Measurements from ENCODE around the gene SLC12A2. TPM values are rescaled to one million over a fixed set of nuclear protein-coding genes. Genes with fewer than 3 reads are reported as not detected.

Gene SLC12A2
- total and polyA plus RNA-seq, 2 donors (not counting 1 experiment from before 2014, with no cell fraction given), result 13.7 to 18.6 TPM

DNA sequence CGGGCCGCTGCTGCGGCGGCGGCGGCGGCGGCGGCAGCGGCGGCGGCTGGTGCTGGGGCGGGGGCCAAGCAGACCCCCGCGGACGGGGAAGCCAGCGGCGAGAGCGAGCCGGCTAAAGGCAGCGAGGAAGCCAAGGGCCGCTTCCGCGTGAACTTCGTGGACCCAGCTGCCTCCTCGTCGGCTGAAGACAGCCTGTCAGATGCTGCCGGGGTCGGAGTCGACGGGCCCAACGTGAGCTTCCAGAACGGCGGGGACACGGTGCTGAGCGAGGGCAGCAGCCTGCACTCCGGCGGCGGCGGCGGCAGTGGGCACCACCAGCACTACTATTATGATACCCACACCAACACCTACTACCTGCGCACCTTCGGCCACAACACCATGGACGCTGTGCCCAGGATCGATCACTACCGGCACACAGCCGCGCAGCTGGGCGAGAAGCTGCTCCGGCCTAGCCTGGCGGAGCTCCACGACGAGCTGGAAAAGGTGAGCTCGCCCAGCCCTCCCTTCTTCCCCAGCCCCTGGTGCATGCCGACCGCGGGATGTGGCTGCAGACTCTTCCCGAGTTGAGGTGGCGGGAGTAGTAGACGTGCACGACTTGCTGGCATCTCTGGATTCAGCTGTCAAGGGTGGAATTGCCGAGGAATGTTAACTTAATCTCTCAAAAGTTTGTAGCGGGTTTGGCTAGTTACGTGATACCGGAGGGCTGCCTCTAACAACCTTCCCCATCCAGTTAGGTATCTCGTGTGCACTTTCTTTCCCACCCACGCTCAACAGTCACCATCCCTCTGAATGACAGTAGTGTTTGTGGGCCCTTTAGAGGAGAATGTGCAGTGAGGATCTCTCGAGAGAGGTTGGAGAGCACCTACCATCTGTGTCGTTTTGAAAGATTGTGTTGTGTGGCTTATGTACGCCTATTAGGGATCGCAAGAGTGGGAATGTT lies 932 bp downstream of the SLC12A2 start:
- no peaks in the 10 kb centered on the region for H3K27me3 ChIP-seq (ENCODE audit: control insufficient read depth, insufficient read depth, low read length)

DNA sequence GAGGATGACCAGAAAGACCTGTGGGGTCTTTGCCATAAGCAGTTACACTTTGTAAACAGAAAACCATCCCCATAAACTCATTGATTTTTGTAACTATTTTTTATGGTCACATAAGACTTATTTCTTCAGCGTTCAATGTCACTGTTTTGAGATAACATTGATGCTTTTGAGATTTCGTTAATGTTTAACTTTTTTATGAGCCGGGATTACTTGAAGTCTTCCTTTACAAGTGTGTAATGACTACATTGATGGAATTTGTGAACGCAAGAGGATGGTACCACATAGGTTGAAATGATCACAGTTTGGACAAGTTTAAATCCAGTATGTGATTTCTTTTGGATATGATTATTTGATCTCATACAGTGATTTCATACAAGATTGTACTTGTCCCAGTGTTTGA lies 1.8 kb downstream of the SLC12A2 start:
- H3K27me3 ChIP-seq (ENCODE audit: control insufficient read depth, insufficient read depth, low read length), result no peaks in the 10 kb centered on the region
- H2AFZ ChIP-seq (ENCODE audit: low read length), result no peak overlapping the region
- H3K36me3 ChIP-seq (ENCODE audit: control insufficient read depth, insufficient read depth, low read length), result no peaks in the 10 kb centered on the region
- no peak for DNase-seq (ENCODE audit: low read depth in 2 of 2)
- TF ChIP-seq EZH2 (IDR thresholded peaks at IDR 0.05; ENCODE audit: low read length, missing control alignments) (no peak), CTCF (conservative IDR thresholded peaks at IDR 0.05 in 1 of 2, IDR thresholded peaks at IDR 0.05 in 1 of 2; ENCODE audit: low read depth in 1 of 2, low read length in 2 of 2) (no peak)
- peaks cover 3% of the 10 kb centered on the region for H3K4me1 ChIP-seq (ENCODE audit: control insufficient read depth, extremely low read depth, insufficient read depth, low read length)
- H3K27ac ChIP-seq (ENCODE audit: insufficient read depth, low read length), result no peak overlapping the region
- H3K79me2 ChIP-seq (ENCODE audit: control insufficient read depth, insufficient read depth, low read length), result peaks cover 13% of the 10 kb centered on the region
- H3K4me2 ChIP-seq (ENCODE audit: extremely low read depth, insufficient read depth, low read length), result peak overlapping the region; percentile 87
- no peaks in the 10 kb centered on the region for H3K9me3 ChIP-seq (ENCODE audit: control insufficient read depth, insufficient read depth, low read depth, low read length)
- no peaks in the 10 kb centered on the region for H4K20me1 ChIP-seq (ENCODE audit: control insufficient read depth, extremely low read depth, insufficient read depth, low read length)
- H3K9ac ChIP-seq (ENCODE audit: insufficient read depth, low read length), result no peak overlapping the region
- H3K4me3 ChIP-seq (replicated peaks in 1 of 4; ENCODE audit: control extremely low read depth in 1 of 4, insufficient read depth in 1 of 4, low read depth in 3 of 4, low read length in 4 of 4), result peak overlapping the region; percentile 70 to 82 (median 75)

More for the DNA sequence above, 932 bp downstream of the SLC12A2 start:
- peak in 1 of 2 donors; percentile 52 for DNase-seq (ENCODE audit: low read depth in 2 of 2)
- Histone ChIP-seq H3K79me2 (ENCODE audit: control insufficient read depth, insufficient read depth, low read length) (peaks cover 13% of the 10 kb centered on the region), H2AFZ (ENCODE audit: low read length) (peak overlapping the region; percentile 82), H3K4me2 (ENCODE audit: extremely low read depth, insufficient read depth, low read length) (peak overlapping the region; percentile 87), H3K27ac (ENCODE audit: insufficient read depth, low read length) (peak overlapping the region; percentile 46), H3K4me1 (ENCODE audit: control insufficient read depth, extremely low read depth, insufficient read depth, low read length) (peaks cover 3% of the 10 kb centered on the region), H3K4me3 (replicated peaks in 1 of 4; ENCODE audit: control extremely low read depth in 1 of 4, insufficient read depth in 1 of 4, low read depth in 3 of 4, low read length in 4 of 4) (peak overlapping the region; percentile 70 to 82 (median 75)), H3K36me3 (ENCODE audit: control insufficient read depth, insufficient read depth, low read length) (no peaks in the 10 kb centered on the region), H4K20me1 (ENCODE audit: control insufficient read depth, extremely low read depth, insufficient read depth, low read length) (no peaks in the 10 kb centered on the region), H3K9ac (ENCODE audit: insufficient read depth, low read length) (peak overlapping the region; percentile 63), H3K9me3 (ENCODE audit: control insufficient read depth, insufficient read depth, low read depth, low read length) (no peaks in the 10 kb centered on the region)
- no peak for TF ChIP-seq CTCF (conservative IDR thresholded peaks at IDR 0.05 in 1 of 2, IDR thresholded peaks at IDR 0.05 in 1 of 2; ENCODE audit: low read depth in 1 of 2, low read length in 2 of 2)

DNA sequence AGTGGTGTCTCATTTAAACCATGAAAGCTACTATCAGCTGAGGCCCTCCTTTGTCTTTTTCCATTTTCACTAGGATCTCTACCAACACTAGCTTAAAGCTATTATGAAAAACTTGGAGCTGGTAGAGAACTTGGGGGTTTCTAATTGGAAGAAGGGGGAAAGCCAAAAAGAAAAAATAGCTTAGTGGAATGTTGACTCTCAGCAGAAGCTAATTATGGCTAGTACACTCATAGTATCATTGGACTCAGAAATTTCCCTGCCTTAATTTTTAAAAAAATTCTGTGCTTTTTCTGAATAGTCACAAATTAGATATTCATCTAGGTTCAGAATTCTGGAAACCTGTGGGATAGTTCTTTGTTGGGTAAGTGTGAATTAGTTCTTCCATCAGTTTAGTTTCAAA lies 8.0 kb downstream of the SLC12A2 start:
- H3K79me2 ChIP-seq (ENCODE audit: control insufficient read depth, insufficient read depth, low read length), result no peaks in the 10 kb centered on the region
- H3K4me3 ChIP-seq (replicated peaks in 1 of 4; ENCODE audit: control extremely low read depth in 1 of 4, insufficient read depth in 1 of 4, low read depth in 3 of 4, low read length in 4 of 4), result no peak overlapping the region
- TF ChIP-seq EZH2 (IDR thresholded peaks at IDR 0.05; ENCODE audit: low read length, missing control alignments) (no peak), CTCF (conservative IDR thresholded peaks at IDR 0.05 in 1 of 2, IDR thresholded peaks at IDR 0.05 in 1 of 2; ENCODE audit: low read depth in 1 of 2, low read length in 2 of 2) (no peak)
- no peaks in the 10 kb centered on the region for H4K20me1 ChIP-seq (ENCODE audit: control insufficient read depth, extremely low read depth, insufficient read depth, low read length)
- H3K27ac ChIP-seq (ENCODE audit: insufficient read depth, low read length), result no peak overlapping the region
- H3K4me1 ChIP-seq (ENCODE audit: control insufficient read depth, extremely low read depth, insufficient read depth, low read length), result no peaks in the 10 kb centered on the region
- no peak overlapping the region for H2AFZ ChIP-seq (ENCODE audit: low read length)
- no peaks in the 10 kb centered on the region for H3K9me3 ChIP-seq (ENCODE audit: control insufficient read depth, insufficient read depth, low read depth, low read length)
- no peak overlapping the region for H3K4me2 ChIP-seq (ENCODE audit: extremely low read depth, insufficient read depth, low read length)
- no peaks in the 10 kb centered on the region for H3K27me3 ChIP-seq (ENCODE audit: control insufficient read depth, insufficient read depth, low read length)
- DNase-seq (ENCODE audit: low read depth in 2 of 2), result no peak
- no peaks in the 10 kb centered on the region for H3K36me3 ChIP-seq (ENCODE audit: control insufficient read depth, insufficient read depth, low read length)
- no peak overlapping the region for H3K9ac ChIP-seq (ENCODE audit: insufficient read depth, low read length)
